Ectodermal cell (in vitro differentiated cells): ENCODE data around the gene SAMD13.

Source experiments
- H3K27ac ChIP-seq: 2 replicates; pipeline ENCODE4 v1.7.0; 2013; ENCODE audit warnings: mild to moderate bottlenecking, low read depth, low read length; ENCODE audit not compliant: insufficient read depth, poor library complexity, severe bottlenecking
- H3K27me3 ChIP-seq: 2 replicates; pipeline ENCODE4 v1.7.0; 2013; ENCODE audit warnings: mild to moderate bottlenecking, low read length; ENCODE audit not compliant: insufficient read depth, control insufficient read depth, poor library complexity, severe bottlenecking
- H3K36me3 ChIP-seq: one replicate; pipeline ENCODE4 v1.7.0; 2013; ENCODE audit warnings: low read length; ENCODE audit not compliant: control insufficient read depth, insufficient read depth
- H3K4me1 ChIP-seq: one replicate; pipeline ENCODE4 v1.7.0; 2013; ENCODE audit warnings: low read length; ENCODE audit not compliant: control insufficient read depth, insufficient read depth
- H3K4me3 ChIP-seq: 2 replicates; pipeline ENCODE4 v1.7.0; 2013; ENCODE audit warnings: low read depth, low read length, control low read depth; ENCODE audit not compliant: insufficient read depth
- H3K9me3 ChIP-seq: 2 replicates; pipeline ENCODE4 v1.7.0; 2013; ENCODE audit warnings: mild to moderate bottlenecking, low read length, moderate library complexity; ENCODE audit not compliant: control insufficient read depth
- WGBS, 2 experiments: methylation state at CpG; one replicate each; pipeline ENCODE4 v1.1.7; 2013; ENCODE audit warnings: missing lambda C conversion rate in 2 of 2; 5-methylcytosine and 5-hydroxymethylcytosine counted together

The SAMD13 gene

GRCh38 chr1:84265867-84266266 lies 35.6 kb upstream of the SAMD13 start:
- H3K9me3 ChIP-seq: no peaks in the 10 kb centered on the region
- H3K4me1 ChIP-seq: no peaks in the 10 kb centered on the region
- H3K27ac ChIP-seq: no peak overlapping the region
- no peaks in the 10 kb centered on the region for H3K27me3 ChIP-seq
- H3K36me3 ChIP-seq: no peaks in the 10 kb centered on the region
- no peak overlapping the region for H3K4me3 ChIP-seq
- 74 to 94% methylated on average over 2 to 3 of the region's 3 CpGs for WGBS, 2 experiments

DNA sequence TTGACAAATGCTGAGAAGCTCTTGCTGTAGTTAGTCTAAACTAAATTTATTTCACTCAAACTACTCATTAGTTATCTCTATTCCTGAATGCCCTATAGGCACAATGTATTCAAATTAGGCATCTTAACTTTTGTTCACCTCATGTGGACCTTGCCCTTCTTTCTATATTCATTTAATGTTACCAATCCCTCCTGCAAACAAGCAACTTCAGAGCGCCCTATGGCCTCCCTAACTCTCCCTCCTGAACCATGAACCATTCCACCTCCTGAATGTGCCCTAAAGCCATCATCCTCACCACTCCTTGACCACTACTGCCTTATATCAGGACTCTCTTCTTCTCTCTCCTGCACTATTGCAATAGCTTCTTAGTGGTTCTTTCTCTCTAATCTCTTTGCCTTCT lies 34.8 kb upstream of the SAMD13 start:
- Histone ChIP-seq H3K36me3 (no peaks in the 10 kb centered on the region), H3K4me1 (peaks cover 9% of the 10 kb centered on the region), H3K27ac (no peak overlapping the region), H3K27me3 (no peaks in the 10 kb centered on the region), H3K4me3 (no peak overlapping the region), H3K9me3 (no peaks in the 10 kb centered on the region)
- 36 to 53% methylated on average over 1 of the region's 1 CpG for WGBS, 2 experiments

- Histone ChIP-seq H3K27ac (no peak overlapping the region), H3K4me3 (no peak overlapping the region), H3K27me3 (no peaks in the 10 kb centered on the region), H3K4me1 (peaks cover 15% of the 10 kb centered on the region), H3K36me3 (no peaks in the 10 kb centered on the region), H3K9me3 (no peaks in the 10 kb centered on the region)
Measured at GRCh38 chr1:84267476-84267875, 34.0 kb upstream of the SAMD13 start.

DNA sequence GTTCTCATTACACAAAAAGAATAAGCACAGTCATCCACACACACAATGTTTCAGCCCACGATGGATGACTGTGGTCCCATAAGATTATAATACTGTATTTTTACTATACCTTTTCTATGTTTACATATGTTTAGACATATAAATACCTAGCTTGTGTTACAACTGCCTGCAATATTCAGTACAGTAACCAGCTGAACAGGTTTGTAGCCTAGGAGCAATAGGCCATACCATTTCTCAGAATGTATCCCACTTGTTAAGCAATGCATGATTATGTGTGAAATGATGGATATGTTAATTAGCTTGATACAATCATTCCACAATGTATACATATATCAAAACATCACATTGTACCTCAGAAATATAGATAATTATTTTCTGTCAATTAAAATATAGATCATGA lies 33.2 kb upstream of the SAMD13 start:
- no peak overlapping the region for H3K4me3 ChIP-seq
- WGBS, 2 experiments: no CpG with 5 or more reads among the region's 1 CpG
- no peaks in the 10 kb centered on the region for H3K27me3 ChIP-seq
- H3K36me3 ChIP-seq: no peaks in the 10 kb centered on the region
- H3K9me3 ChIP-seq: no peaks in the 10 kb centered on the region
- no peak overlapping the region for H3K27ac ChIP-seq
- peaks cover 17% of the 10 kb centered on the region for H3K4me1 ChIP-seq

DNA sequence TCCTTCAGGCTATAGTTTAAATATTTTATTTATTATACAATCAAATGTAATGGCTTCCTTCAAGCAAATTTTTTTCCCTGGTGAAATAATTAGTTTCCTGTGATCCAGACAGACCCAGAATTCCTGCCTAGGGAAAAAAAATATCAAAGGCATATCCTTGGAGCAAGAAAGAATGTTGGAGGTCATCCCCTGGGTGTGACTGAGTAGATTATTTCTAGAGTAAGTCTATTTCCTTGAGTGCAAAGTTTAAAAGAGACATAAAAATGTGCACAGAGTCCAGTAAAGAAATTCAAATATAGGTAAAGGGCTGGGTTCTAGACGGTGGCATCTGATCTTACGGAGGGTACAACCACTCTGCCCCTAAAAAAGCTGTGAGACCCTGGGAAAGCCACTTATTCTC lies 32.2 kb upstream of the SAMD13 start:
- Histone ChIP-seq H3K4me1 (peaks cover 17% of the 10 kb centered on the region), H3K27ac (no peak overlapping the region), H3K36me3 (no peaks in the 10 kb centered on the region), H3K4me3 (no peak overlapping the region), H3K27me3 (no peaks in the 10 kb centered on the region), H3K9me3 (no peaks in the 10 kb centered on the region)
- 96 to 100% methylated on average over 2 of the region's 2 CpGs for WGBS, 2 experiments

GRCh38 chr1:84271441-84272151 lies 29.9 kb upstream of the SAMD13 start:
- Histone ChIP-seq H3K9me3 (no peaks in the 10 kb centered on the region), H3K27ac (no peak overlapping the region), H3K36me3 (no peaks in the 10 kb centered on the region), H3K27me3 (no peaks in the 10 kb centered on the region), H3K4me3 (no peak overlapping the region), H3K4me1 (peaks cover 17% of the 10 kb centered on the region)
- WGBS, 2 experiments: 45% methylated on average over 6 of the region's 6 CpGs

GRCh38 chr1:84272401-84272800 lies 29.1 kb upstream of the SAMD13 start:
- Histone ChIP-seq H3K27ac (no peak overlapping the region), H3K36me3 (no peaks in the 10 kb centered on the region)
- WGBS, 2 experiments: 76 to 82% methylated on average over 1 of the region's 1 CpG

GRCh38 chr1:84277343-84278059 lies 24.0 kb upstream of the SAMD13 start:
- H3K27me3 ChIP-seq: no peaks in the 10 kb centered on the region
- WGBS, 2 experiments: 100% methylated on average over 1 of the region's 1 CpG
- H3K9me3 ChIP-seq: no peaks in the 10 kb centered on the region
- no peak overlapping the region for H3K4me3 ChIP-seq
- H3K4me1 ChIP-seq: peaks cover 1% of the 10 kb centered on the region
- H3K27ac ChIP-seq: no peak overlapping the region
- no peaks in the 10 kb centered on the region for H3K36me3 ChIP-seq

More at GRCh38 chr1:84272401-84272800, 29.1 kb upstream of the SAMD13 start:
- H3K4me3 ChIP-seq: no peak overlapping the region
- H3K9me3 ChIP-seq: no peaks in the 10 kb centered on the region
- H3K4me1 ChIP-seq: peaks cover 17% of the 10 kb centered on the region
- no peaks in the 10 kb centered on the region for H3K27me3 ChIP-seq

DNA sequence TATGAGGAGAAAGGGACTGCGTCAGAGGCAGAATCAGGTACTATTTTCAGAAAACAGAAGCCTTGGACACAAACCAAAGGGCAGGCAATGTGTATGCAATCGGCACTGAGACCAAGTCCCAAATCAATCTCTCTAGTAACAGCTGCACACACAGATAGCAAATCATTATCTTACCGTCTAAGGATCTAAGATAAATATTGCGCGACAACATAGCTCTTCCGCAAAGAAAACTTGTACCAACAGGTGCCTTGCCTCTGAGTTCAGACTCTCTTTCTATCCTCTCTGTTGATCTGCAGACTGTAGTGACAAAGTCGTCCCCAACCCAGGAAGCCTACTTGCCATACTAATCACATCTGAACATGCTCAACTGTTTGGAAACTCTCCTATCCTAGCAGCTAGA lies 22.6 kb upstream of the SAMD13 start:
- no peaks in the 10 kb centered on the region for H3K36me3 ChIP-seq
- no peaks in the 10 kb centered on the region for H3K27me3 ChIP-seq
- no peak overlapping the region for H3K4me3 ChIP-seq
- no peaks in the 10 kb centered on the region for H3K9me3 ChIP-seq
- WGBS, 2 experiments: 77 to 81% methylated on average over 7 of the region's 7 CpGs
- H3K4me1 ChIP-seq: no peaks in the 10 kb centered on the region
- H3K27ac ChIP-seq: no peak overlapping the region

GRCh38 chr1:84280912-84281311 lies 20.6 kb upstream of the SAMD13 start:
- Histone ChIP-seq H3K27ac (no peak overlapping the region), H3K9me3 (no peaks in the 10 kb centered on the region), H3K36me3 (no peaks in the 10 kb centered on the region), H3K4me1 (no peaks in the 10 kb centered on the region), H3K27me3 (no peaks in the 10 kb centered on the region), H3K4me3 (no peak overlapping the region)
